Stomach (tissue), 9 donors: Measurements from ENCODE around the gene CHCT1. TPM values are rescaled to one million over a fixed set of nuclear protein-coding genes. Genes with fewer than 3 reads are reported as not detected.

Experiments used
- DNase-seq, 2 donors: peaks; one replicate each; pipeline versions ENCODE4 v3.0.0 to v3.0.0-alpha.2; 2013 to 2019
- H3K27ac ChIP-seq, 5 donors: fragments of 200-600 bp in 4 of 5; sonication (generic) in 4 of 5; one replicate each; pipeline ENCODE4 v1.5.1; 2013 to 2019; ENCODE audit warnings: mild to moderate bottlenecking in 1 of 5, moderate library complexity in 1 of 5
- H3K27me3 ChIP-seq, 3 donors: fragments of 200-600 bp; sonication (generic); one replicate each; pipeline ENCODE4 v1.5.1; 2017 to 2019; ENCODE audit warnings: mixed run types in 1 of 3
- H3K36me3 ChIP-seq, 4 donors: fragments of 200-600 bp; sonication (generic); 1 replicate in 3 of 4; 2 replicates in 1 of 4; pipeline ENCODE4 v1.5.1; 2016 to 2019
- H3K4me1 ChIP-seq, 4 donors: fragments of 200-600 bp; sonication (generic); one replicate each; pipeline ENCODE4 v1.5.1; 2016 to 2019
- H3K4me3 ChIP-seq, 4 donors: fragments of 200-600 bp; sonication (generic) in 3 of 4; one replicate each; pipeline ENCODE4 v1.5.1; 2016 to 2019; ENCODE audit warnings: mild to moderate bottlenecking in 1 of 4
- H3K9me3 ChIP-seq, 4 donors: fragments of 200-600 bp; sonication (generic); one replicate each; pipeline ENCODE4 v1.5.1; 2016 to 2019
- EP300 ChIP-seq: sonication (generic); formaldehyde crosslinking; IDR thresholded peaks from one replicate; pipeline ENCODE4 v1.6.1; 2017; ENCODE audit warnings: antibody characterized with exemption
- POLR2A ChIP-seq, 4 donors: fragments of 450-650 bp; IDR thresholded peaks; one replicate each; pipeline ENCODE4 v1.6.1; 2016; ENCODE audit warnings: antibody characterized with exemption in 4 of 4, control low read depth in 2 of 4, mild to moderate bottlenecking in 1 of 4, moderate library complexity in 1 of 4
- POLR2AphosphoS5 ChIP-seq, 3 donors: sonication (generic); formaldehyde crosslinking; IDR thresholded peaks; one replicate each; pipeline ENCODE4 v1.6.1; 2016; ENCODE audit warnings: antibody characterized with exemption in 3 of 3
- WGBS, 5 donors: extraction: QIAGEN DNeasy Blood & Tissue Kit in 3 of 5; methylation state at CpG; one replicate each; pipeline versions ENCODE4 v1.1.5 to v1.1.7; 2013 to 2018; 5-methylcytosine and 5-hydroxymethylcytosine counted together
- intact Hi-C: fragments of 100-400 bp; cut with DNase I; formaldehyde crosslinking; loops from one replicate; pipeline ENCODE4 v1.15.1; 2023; ENCODE audit warnings: low total_unique reads
- polyA plus RNA-seq, 3 donors: library from polyadenylated mRNA; stranded (reverse); fragments of 200-250 nt; gene quantifications; one replicate each; pipeline ENCODE4 v1.2.3, GENCODE V29; 2013
- total RNA-seq, 5 donors: library from RNA; depleted of rRNA; stranded (reverse); fragments of >200 nt; gene quantifications; one replicate each; pipeline versions ENCODE4 v1.1.0 to v1.2.3, GENCODE V29; 2014 to 2016
- TF ChIP-seq, protein P1 (sequence below), 7 experiments: fragments of 450-650 bp in 4 of 7; fragments of 200-600 bp in 3 of 7; sonication (generic) in 3 of 7; IDR thresholded peaks; one replicate each; pipeline ENCODE4 v1.5.1; 2016 to 2019; ENCODE audit warnings: antibody characterized with exemption in 7 of 7, control low read depth in 2 of 7, mild to moderate bottlenecking in 1 of 7
- donor health status: healthy with polysubstance abuse.
- donor health status: Bipolar disorder and iron deficiency.
- donor health status: healthy.

Gene CHCT1
- total and polyA plus RNA-seq, 8 donors, result not detected

DNA sequence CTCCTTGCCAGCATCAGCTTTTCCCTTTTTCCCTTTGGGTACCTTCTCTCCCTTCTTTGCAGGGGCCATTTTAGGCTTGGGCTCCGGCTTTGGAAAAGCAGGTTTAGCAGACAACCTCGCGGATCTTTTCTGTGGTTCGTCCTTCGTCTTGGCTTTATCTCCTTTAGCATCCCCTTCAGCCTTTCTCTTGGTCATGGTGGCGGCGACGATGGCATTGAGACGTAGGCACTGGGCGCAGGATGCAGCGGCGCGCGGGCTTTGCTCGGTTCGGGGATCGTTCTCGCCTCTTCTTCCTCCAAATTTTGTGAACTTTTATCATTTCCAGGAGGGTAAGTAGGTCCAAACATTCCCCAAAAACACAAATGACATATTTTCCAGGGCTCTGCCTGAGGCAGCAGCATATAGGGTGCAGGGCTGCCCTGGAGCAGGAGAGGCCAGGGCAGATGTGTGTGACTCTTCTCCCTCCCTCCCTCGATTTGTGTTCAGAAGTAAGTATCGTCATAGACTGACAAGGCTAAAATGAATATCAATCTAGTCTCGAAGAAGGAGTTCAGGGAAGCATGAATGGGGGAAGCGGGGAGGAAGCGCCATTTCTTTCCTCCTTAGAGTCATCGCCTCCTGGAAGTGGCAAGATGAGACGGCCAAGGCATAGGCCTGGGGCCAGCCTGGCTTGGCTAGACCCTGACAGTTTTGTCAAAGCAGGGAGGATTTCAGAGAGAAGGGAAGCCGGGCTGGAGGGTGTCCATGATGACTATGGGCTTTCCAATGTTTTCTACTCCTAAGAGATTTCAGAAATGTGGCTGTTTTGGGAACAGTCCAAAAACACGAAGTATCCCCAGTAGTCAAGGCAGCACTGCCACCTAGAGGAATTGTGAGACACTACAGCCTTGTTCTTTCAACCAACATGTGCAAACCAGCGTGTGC is 13.2 kb downstream of the CHCT1 start:
- peak; percentile 69 to 93 for DNase-seq
- WGBS, 5 donors, result 71 to 78% (median 76%) methylated on average over 28 of the region's 28 CpGs
- peaks cover 0 to 9% (median 5%) of the 10 kb centered on the region in 4 donors for H3K4me1 ChIP-seq
- H3K9me3 ChIP-seq, result no peaks in the 10 kb centered on the region
- no peaks in the 10 kb centered on the region for H3K27me3 ChIP-seq
- no peak overlapping the region for H3K4me3 ChIP-seq
- intact Hi-C loops, result loop anchor here (10.0 kb wide), 1 partner anchor 301 kb away; no protein-coding TSS in a partner anchor
- H3K36me3 ChIP-seq, result no peaks in the 10 kb centered on the region
- H3K27ac ChIP-seq, result peak overlapping the region in 1 of 5 donors; percentile 57
- TF ChIP-seq POLR2AphosphoS5 (IDR thresholded peaks at IDR 0.05) (peak in 2 of 3 donors; percentile 56 to 75), POLR2A (IDR thresholded peaks at IDR 0.05) (no peak), EP300 (no peak)
- TF ChIP-seq, protein P1, sequence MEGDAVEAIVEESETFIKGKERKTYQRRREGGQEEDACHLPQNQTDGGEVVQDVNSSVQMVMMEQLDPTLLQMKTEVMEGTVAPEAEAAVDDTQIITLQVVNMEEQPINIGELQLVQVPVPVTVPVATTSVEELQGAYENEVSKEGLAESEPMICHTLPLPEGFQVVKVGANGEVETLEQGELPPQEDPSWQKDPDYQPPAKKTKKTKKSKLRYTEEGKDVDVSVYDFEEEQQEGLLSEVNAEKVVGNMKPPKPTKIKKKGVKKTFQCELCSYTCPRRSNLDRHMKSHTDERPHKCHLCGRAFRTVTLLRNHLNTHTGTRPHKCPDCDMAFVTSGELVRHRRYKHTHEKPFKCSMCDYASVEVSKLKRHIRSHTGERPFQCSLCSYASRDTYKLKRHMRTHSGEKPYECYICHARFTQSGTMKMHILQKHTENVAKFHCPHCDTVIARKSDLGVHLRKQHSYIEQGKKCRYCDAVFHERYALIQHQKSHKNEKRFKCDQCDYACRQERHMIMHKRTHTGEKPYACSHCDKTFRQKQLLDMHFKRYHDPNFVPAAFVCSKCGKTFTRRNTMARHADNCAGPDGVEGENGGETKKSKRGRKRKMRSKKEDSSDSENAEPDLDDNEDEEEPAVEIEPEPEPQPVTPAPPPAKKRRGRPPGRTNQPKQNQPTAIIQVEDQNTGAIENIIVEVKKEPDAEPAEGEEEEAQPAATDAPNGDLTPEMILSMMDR (IDR thresholded peaks at IDR 0.05), result peak in 5 of 7 experiments; percentile 80 to 93 (median 91)

DNA sequence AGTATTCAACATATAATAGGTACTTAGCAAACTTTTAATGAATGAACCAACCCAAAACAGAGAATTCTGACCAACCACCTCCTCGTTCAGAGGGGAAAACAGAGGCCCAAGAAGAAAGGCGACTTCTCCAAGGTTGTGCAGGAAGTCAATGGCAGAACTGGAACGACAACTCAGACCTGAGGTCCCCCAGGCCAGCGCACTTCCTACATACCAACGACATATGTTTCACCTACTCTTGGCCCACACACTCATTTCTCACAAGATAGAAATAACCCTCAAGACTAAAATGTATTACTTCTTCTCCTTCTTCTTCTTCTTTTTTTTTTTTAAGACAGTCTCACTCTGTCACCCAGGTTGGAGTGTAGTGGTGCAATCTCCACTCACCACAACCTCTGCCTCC is 14.4 kb downstream of the CHCT1 start:
- TF ChIP-seq, protein P1 (IDR thresholded peaks at IDR 0.05), result no peak
- TF ChIP-seq POLR2A (IDR thresholded peaks at IDR 0.05), result no peak
- TF ChIP-seq POLR2AphosphoS5 (IDR thresholded peaks at IDR 0.05), result no peak
- TF ChIP-seq EP300, result no peak
- intact Hi-C loops, result loop anchor here (10.0 kb wide), 1 partner anchor 302 kb away; no protein-coding TSS in a partner anchor
- H3K27ac ChIP-seq, result no peak overlapping the region
- peaks cover 0 to 17% (median 5%) of the 10 kb centered on the region in 4 donors for H3K4me1 ChIP-seq
- H3K27me3 ChIP-seq, result no peaks in the 10 kb centered on the region
- WGBS, 5 donors, result 55 to 71% (median 63%) methylated on average over 5 of the region's 5 CpGs
- no peaks in the 10 kb centered on the region for H3K36me3 ChIP-seq
- H3K4me3 ChIP-seq, result no peak overlapping the region
- DNase-seq, result no peak
- H3K9me3 ChIP-seq, result no peaks in the 10 kb centered on the region

DNA sequence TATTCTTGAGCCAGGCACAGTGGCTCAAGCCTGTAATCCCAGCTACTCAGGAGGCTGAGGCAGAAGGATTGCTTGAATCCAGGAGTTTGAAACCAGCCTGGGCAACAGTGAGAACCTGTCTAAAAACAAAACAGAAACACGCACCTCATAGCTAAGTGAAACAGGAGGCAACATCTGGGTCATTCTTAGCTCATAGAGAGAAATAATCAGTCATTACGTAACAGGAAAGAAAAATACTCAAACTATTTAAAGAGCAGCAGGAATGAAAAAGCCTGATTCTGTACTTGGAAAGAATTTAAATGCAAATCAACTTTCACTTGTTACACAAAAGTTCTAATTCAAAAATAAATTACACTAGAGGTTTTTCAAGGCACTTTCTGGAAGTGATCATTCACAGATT is 17.2 kb downstream of the CHCT1 start:
- H3K36me3 ChIP-seq, result peaks cover 0 to 11% (median 3%) of the 10 kb centered on the region in 4 donors
- peaks cover 0 to 26% (median 5%) of the 10 kb centered on the region in 4 donors for H3K4me1 ChIP-seq
- no peak for DNase-seq
- TF ChIP-seq POLR2A (IDR thresholded peaks at IDR 0.05) (no peak), POLR2AphosphoS5 (IDR thresholded peaks at IDR 0.05) (no peak), EP300 (no peak)
- TF ChIP-seq, protein P1 (IDR thresholded peaks at IDR 0.05), result no peak
- H3K4me3 ChIP-seq, result no peak overlapping the region
- no peaks in the 10 kb centered on the region for H3K27me3 ChIP-seq
- intact Hi-C loops, result loop anchor here (10.0 kb wide), 1 partner anchor 305 kb away; no protein-coding TSS in a partner anchor
- H3K27ac ChIP-seq, result no peak overlapping the region
- no peaks in the 10 kb centered on the region for H3K9me3 ChIP-seq
- 2 to 21% (median 15%) methylated on average over 2 of the region's 2 CpGs for WGBS, 5 donors

DNA sequence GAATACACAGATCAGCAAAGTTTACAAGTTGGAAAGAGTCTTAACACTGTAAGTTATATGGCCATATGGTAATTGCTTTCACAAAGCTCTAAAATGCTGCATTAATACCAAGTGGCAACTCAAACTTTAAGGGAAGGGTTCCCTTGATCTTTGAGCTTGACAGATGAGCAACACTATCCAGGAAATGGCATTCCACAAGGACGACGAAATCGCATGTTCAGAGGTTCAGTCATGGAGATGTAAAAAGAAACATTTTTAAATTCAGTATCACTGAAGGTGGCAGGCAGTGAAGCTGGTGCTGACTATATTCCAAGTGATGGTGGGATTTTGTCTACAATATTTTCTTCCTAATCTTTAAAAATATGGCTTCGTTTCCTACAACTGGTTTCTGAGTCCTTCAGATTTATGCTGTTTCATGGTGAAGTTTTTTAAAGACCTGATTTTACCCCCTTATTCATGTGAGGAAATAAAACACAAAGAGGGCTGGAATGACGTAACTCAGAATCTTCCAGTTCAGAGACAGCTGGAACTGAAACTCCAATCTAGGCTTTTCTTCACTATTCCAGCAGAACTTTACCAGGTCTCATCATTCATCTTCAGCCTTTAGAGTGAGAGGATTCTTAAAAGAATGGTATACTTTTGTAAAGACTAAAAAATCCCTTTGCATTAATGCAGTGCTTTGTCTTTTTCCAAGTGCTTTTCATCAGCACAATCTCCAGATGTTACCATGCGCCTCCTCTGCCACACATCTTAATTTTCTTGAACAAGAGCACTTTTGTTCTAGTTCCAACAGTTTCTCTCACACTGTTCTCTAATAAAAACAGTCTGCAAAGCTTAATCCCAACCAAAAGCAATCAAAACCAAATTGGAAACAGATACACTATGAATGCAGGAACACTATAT is 20.2 kb downstream of the CHCT1 start:
- H3K4me3 ChIP-seq, result no peak overlapping the region
- intact Hi-C loops, result no loop called here
- H3K9me3 ChIP-seq, result no peaks in the 10 kb centered on the region
- 64 to 77% (median 71%) methylated on average over 6 of the region's 6 CpGs for WGBS, 5 donors
- no peak for TF ChIP-seq POLR2AphosphoS5 (IDR thresholded peaks at IDR 0.05)
- TF ChIP-seq, protein P1 (IDR thresholded peaks at IDR 0.05), result no peak
- TF ChIP-seq POLR2A (IDR thresholded peaks at IDR 0.05), result no peak
- no peak for TF ChIP-seq EP300
- H3K4me1 ChIP-seq, result peaks cover 0 to 17% (median 0%) of the 10 kb centered on the region in 4 donors
- no peaks in the 10 kb centered on the region for H3K27me3 ChIP-seq
- peak overlapping the region in 1 of 5 donors; percentile 5 for H3K27ac ChIP-seq
- peaks cover 8 to 39% (median 25%) of the 10 kb centered on the region in 4 donors for H3K36me3 ChIP-seq
- DNase-seq, result peak in 1 of 2 donors; percentile 27
